SK-N-MC (cell line): Measurements from ENCODE around the gene MANEA.

Experiments
- DNase-seq: peaks from one replicate; pipeline ENCODE4 v3.0.0-alpha.2; 2011; ENCODE audit warnings: low read depth, low spot score
- H3K27ac ChIP-seq: fragments of 200-600 bp; sonication (generic); 2 replicates; pipeline ENCODE4 v1.5.1; 2016; ENCODE audit warnings: mixed run types
- H3K36me3 ChIP-seq: fragments of 200-600 bp; sonication (generic); 2 replicates; pipeline ENCODE4 v1.6.1; 2017; ENCODE audit warnings: antibody characterized with exemption, low read length, mixed read lengths; ENCODE audit not compliant: insufficient read depth
- H3K4me3 ChIP-seq: fragments of 200-600 bp; sonication (generic); 2 replicates; pipeline ENCODE4 v1.5.1; 2016
- H3K9ac ChIP-seq: fragments of 200-600 bp; sonication (generic); 2 replicates; pipeline ENCODE4 v1.8.0; 2017; ENCODE audit warnings: mixed run types, mixed read lengths; ENCODE audit not compliant: insufficient read length
- H3K9me3 ChIP-seq: fragments of 200-600 bp; sonication (generic); 2 replicates; pipeline ENCODE4 v1.6.1; 2017; ENCODE audit warnings: low read depth, mild to moderate bottlenecking, antibody characterized with exemption, low read length, moderate library complexity, mixed read lengths
- EZH2 ChIP-seq: fragments of 200-600 bp; sonication (generic); IDR thresholded peaks from one replicate; pipeline ENCODE4 v1.6.1; 2017; ENCODE audit warnings: antibody characterized with exemption
- FOXP2 ChIP-seq: optimal IDR thresholded peaks from 2 replicates; pipeline ENCODE3; 2011; ENCODE audit warnings: mild to moderate bottlenecking, moderate library complexity; ENCODE audit not compliant: insufficient read depth; ENCODE audit errors: extremely low read length, control extremely low read depth
- POLR2AphosphoS5 ChIP-seq: IDR thresholded peaks from 2 replicates; pipeline ENCODE4 v1.6.1; 2012; ENCODE audit warnings: mild to moderate bottlenecking, low read depth, low read length, borderline replicate concordance

MANEA gene

DNA sequence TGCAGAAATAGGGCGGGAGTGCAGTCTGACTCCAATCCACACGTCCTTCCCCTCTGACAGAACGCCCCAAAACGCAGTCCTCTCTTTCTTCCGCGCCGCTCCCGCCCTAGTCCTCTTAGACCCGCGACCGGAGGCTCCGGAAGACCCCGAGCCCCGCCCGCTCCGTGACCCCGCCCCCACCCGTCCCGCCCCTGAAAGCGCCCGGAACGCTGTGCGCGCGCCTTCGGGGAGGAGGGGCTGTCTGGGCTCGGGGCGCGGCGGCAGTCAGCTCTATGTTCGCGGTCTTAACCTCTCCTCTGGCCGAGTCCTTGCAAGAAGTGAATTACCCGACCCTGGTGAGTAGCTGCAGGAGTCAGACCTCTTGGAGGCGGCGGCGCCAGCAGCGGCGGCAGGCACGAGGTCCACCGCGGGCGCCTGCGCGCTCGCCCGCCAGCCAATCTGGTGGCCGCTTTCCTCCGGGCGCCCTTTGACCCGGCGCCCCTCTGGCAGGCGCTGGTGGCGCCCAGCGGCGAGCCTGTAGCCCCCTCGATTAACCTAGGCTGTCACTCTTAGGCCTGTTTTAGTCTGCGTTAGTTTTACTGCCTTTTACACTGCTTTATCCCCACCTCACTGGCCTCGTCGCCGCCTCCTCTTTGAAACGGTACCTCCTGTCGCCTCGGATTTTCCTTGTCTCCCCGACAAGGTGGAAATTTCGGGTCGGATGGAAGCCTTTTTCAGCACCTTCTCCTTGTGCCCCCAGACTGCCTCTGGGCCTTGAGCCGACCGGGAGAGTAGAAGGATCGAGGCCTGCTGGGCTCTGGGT is at the start of gene MANEA:
MANEA (plus strand) TSS at position 232 of the 802 bp plus-strand sequence. CDS start 8,905 bp downstream, outside the sequence.
- TF ChIP-seq POLR2AphosphoS5 (peak; percentile 83; the same call in 1 of the 2 replicates), FOXP2 (no peak), EZH2 (no peak)
- peak within 1 kb of the TSS; percentile 88 for H3K27ac ChIP-seq
- H3K36me3 ChIP-seq, result peaks cover 5% of the 10 kb centered on the region; the same call in 1 of the 2 replicates
- no peaks in the 10 kb centered on the region for H3K9me3 ChIP-seq
- DNase-seq, result no peak
- peak within 1 kb of the TSS; percentile 97 for H3K4me3 ChIP-seq
- peak within 1 kb of the TSS; percentile 89 for H3K9ac ChIP-seq

DNA sequence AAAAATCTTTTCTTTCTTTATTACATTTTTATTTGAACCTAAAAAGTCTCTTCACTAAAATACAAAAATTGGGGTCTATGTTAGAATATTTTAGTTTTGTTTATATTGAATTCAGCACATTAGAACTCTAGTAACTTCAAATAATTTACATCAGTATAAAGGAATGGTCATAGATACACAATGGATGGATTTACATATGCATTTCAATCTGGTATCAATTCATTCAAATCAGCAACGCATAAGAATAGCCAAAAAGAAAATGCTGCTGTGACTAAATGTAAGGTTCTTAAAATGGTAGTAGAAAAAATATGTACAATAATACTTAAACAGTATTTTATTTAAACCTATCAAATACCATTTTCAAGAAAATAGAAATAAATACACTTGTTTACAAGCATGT is 47.6 kb upstream of the MANEA start:
- no peak overlapping the region for H3K9ac ChIP-seq
- DNase-seq, result no peak
- TF ChIP-seq POLR2AphosphoS5, result no peak
- no peak for TF ChIP-seq EZH2
- no peak for TF ChIP-seq FOXP2
- H3K4me3 ChIP-seq, result no peak overlapping the region
- no peak overlapping the region for H3K27ac ChIP-seq
- no peaks in the 10 kb centered on the region for H3K36me3 ChIP-seq
- no peaks in the 10 kb centered on the region for H3K9me3 ChIP-seq

- Histone ChIP-seq H3K36me3 (no peaks in the 10 kb centered on the region), H3K27ac (no peak overlapping the region), H3K4me3 (no peak overlapping the region), H3K9me3 (no peaks in the 10 kb centered on the region), H3K9ac (no peak overlapping the region)
- no peak for DNase-seq
- TF ChIP-seq EZH2, result no peak
- TF ChIP-seq POLR2AphosphoS5, result no peak
- no peak for TF ChIP-seq FOXP2
Measured at GRCh38 chr6:95530176-95530819, 47.0 kb upstream of the MANEA start.

GRCh38 chr6:95543798-95544197 is 33.5 kb upstream of the MANEA start:
- no peak overlapping the region for H3K27ac ChIP-seq
- no peaks in the 10 kb centered on the region for H3K36me3 ChIP-seq
- DNase-seq, result no peak
- H3K4me3 ChIP-seq, result no peak overlapping the region
- no peaks in the 10 kb centered on the region for H3K9me3 ChIP-seq
- TF ChIP-seq FOXP2 (no peak), EZH2 (no peak), POLR2AphosphoS5 (no peak)
- H3K9ac ChIP-seq, result no peak overlapping the region

DNA sequence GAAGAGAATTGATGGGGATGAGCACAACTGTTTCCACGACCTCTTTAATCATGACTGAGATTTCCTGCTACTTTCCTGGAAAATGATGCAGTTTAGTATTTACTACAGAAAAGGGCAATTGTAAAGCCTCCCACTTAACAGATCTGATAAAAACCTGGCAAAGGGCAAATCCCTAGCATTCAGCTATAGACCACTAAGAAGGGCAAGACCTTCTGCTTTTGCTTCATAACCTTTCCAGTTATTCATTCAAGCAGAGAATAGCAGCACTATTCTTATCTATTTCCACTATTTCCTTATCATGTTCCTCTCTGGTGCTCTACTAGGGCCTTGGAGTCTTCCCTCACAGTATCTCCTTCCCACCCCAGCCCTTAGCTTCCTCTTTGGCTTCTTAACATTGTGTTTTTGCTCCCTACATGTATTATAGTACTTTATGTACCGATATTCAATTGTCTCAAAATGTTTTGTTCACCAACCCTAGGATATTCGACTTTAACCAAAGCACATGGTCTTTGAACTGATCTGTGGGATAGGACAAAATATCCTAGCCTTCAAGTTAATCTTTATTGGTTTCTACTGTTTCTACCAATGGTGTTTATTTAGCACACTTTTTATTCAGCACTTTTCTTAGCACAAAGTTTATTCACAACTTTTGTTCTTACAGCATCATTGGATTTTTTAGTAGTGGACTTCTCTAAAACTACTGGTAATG is 32.7 kb upstream of the MANEA start:
- H3K9me3 ChIP-seq, result no peaks in the 10 kb centered on the region
- no peak for DNase-seq
- H3K9ac ChIP-seq, result no peak overlapping the region
- H3K36me3 ChIP-seq, result no peaks in the 10 kb centered on the region
- no peak for TF ChIP-seq EZH2
- no peak overlapping the region for H3K27ac ChIP-seq
- no peak overlapping the region for H3K4me3 ChIP-seq

DNA sequence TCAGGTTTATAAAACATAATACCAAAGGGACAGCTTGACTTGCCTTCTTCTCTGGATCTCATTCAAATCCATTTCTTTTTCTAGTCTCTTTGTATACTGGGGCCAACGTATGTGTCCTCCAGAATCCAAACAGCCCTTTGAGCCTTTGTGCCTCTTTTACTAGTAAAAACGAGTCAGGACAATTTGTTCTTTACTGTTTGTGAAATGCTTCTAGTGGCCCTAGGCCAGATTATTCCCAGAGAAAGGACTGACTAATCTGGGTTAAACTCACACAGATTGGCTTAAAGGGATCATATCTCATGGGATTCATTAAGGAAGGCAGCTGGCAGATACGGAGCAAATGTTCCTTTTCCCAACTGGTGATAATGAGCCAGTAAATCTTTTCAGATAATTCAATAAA is 32.1 kb upstream of the MANEA start:
- H3K9ac ChIP-seq, result no peak overlapping the region
- no peak overlapping the region for H3K4me3 ChIP-seq
- no peak for TF ChIP-seq FOXP2
- no peak for TF ChIP-seq EZH2
- TF ChIP-seq POLR2AphosphoS5, result no peak
- DNase-seq, result no peak
- no peak overlapping the region for H3K27ac ChIP-seq
- H3K36me3 ChIP-seq, result no peaks in the 10 kb centered on the region
- H3K9me3 ChIP-seq, result no peaks in the 10 kb centered on the region

DNA sequence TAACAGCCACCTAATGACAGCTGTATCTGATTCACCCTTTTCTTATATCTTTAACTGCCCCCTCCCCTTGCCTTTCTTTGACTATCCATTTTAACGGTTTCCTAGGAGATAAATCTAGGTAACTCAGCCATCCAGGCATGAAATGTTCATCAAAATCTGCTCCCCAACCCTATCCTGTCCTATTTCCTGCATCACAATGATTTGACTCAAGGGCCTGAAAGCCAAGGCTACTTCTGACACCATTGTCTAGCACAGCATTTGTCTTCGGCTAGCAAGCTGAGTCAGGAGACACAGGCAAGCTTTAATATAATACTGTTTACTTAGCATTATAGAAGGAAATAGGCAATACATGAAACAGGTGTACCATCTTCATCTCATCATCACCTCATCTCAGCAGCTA is 31.6 kb upstream of the MANEA start:
- DNase-seq, result no peak
- Histone ChIP-seq H3K9ac (no peak overlapping the region), H3K4me3 (no peak overlapping the region), H3K9me3 (no peaks in the 10 kb centered on the region), H3K36me3 (no peaks in the 10 kb centered on the region), H3K27ac (no peak overlapping the region)
- TF ChIP-seq POLR2AphosphoS5 (no peak), FOXP2 (no peak), EZH2 (no peak)

DNA sequence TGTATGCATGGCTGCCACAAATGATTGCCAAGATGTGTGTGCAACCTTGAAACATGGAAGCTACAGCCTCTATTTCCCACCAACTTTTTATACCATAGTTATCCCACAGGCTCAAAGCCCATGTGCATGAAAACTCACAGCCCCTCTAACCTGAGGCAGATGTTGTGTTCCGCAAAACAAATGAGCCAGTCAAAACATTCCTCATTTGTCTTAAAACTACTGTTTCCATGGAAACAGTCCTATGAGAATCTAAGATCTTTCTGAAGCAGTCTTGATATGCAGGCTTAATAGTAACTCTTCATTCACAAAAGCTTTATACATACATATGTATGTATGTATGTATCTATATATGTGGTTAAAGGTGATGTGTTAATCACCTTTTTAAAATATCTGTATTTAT is 31.2 kb upstream of the MANEA start:
- no peaks in the 10 kb centered on the region for H3K36me3 ChIP-seq
- no peak overlapping the region for H3K27ac ChIP-seq
- H3K4me3 ChIP-seq, result no peak overlapping the region
- TF ChIP-seq EZH2 (no peak), POLR2AphosphoS5 (no peak), FOXP2 (no peak)
- H3K9ac ChIP-seq, result no peak overlapping the region
- DNase-seq, result no peak
- no peaks in the 10 kb centered on the region for H3K9me3 ChIP-seq
